ENCODE results near the gene IL22RA2. TPM values are rescaled to one million over a fixed set of nuclear protein-coding genes. Genes with fewer than 3 reads are reported as not detected.

Gene IL22RA2
- total RNA-seq, 1 donor from 2014 or later, result not detected

DNA sequence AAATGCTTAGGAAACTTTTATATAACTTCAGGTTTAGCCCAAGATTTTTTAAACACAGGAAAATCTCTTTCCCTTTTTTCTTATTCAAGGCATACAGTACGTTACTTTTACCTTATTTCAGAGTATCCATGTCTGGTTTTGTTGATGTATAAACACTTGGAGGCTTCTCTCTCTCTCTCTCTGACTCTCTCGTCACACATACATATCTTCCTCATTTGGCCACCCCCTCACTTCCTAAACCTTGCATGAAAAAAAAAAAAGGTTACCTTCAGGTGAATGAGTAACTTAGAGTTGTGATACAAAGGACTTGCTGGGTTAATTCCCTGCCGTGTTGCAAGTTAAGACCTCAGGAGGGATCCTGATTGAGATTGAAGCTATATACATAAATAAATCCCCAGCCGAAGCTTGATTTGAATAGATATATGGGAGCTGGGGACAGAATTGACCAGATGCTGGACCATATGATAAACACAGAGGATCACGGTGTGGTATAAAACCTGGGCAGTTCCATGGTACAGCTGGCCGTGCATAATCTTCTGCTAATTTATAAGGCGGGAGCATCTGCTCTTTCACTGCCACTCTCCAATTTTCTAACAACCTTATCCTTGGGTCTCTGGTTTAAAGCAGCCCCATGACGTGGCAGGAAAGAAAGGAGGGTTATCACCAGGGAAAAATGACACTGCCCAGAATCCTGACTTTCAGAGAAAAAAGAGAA, 73.6 kb downstream of the IL22RA2 start:
- DNase-seq (ENCODE audit: low spot score in 2 of 2) (no peak), FAIRE-seq (no peak)

DNA sequence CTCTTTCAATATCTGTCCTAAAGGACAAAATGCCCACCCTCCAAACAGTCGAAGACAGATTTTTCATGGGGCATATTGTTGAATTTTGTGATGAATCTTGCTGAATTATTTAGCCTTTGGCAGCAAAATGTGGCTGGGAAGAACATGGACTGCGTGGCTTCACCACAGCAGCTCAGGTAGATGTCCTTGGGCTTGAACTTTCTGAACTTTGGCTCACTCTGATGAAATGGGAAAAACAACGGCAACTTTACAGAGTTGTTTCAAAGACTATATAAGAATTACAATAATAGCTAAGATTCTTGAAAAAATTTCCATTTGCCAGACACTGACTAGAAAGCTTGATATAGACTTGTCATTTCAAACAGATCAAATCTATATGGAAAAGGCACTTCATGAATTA, 75.9 kb downstream of the IL22RA2 start:
- DNase-seq (ENCODE audit: low spot score in 2 of 2) (no peak), FAIRE-seq (no peak)

GRCh38 chr6:137097057-137097456, 76.4 kb downstream of the IL22RA2 start:
- no peak for FAIRE-seq

GRCh38 chr6:137095651-137096238, 77.7 kb downstream of the IL22RA2 start:
- DNase-seq (ENCODE audit: low spot score in 2 of 2) (no peak), FAIRE-seq (no peak)

More at GRCh38 chr6:137097057-137097456, 76.4 kb downstream of the IL22RA2 start:
- DNase-seq (ENCODE audit: low spot score in 2 of 2), result no peak

- FAIRE-seq (no peak), DNase-seq (ENCODE audit: low spot score in 2 of 2) (no peak)
These were observed 78.4 kb downstream of the IL22RA2 start for GRCh38 chr6:137095093-137095492.

DNA sequence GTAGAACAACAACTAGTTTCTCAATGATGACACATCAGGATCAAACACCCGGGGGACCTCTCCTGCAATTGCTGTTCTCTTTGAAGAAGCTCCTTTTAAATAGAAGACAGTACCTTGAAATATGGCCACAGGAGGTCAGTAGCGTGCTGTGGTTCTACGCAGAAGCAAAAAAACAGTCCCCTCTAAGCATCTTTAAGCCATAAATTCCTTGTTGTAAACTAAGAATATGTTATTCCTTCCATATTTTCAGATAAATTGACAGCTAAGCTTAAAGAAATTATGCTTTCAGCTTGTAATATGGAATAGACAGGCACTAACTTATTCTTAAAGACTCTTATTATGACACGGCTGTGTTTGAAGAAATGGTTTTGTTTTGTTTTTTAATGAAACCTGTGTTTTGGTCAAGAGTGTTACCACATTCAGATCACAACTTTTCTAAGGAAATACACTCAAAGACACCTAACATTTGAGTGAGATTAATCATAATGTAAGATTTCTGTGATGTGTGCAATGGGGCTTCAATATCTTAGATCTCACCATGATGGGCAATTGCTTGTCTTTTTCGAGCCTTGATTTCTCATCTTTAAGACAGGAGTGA, 78.9 kb downstream of the IL22RA2 start:
- peak in 1 of 2 donors; percentile 43 for DNase-seq (ENCODE audit: low spot score in 2 of 2)
- FAIRE-seq, result no peak

Other genes starting within 250 kb of the IL22RA2 start
- gene IL20RA, start 128.7 kb downstream of the IL22RA2 start, total RNA-seq, result 0.41 TPM
- gene IFNGR1, start 45.7 kb upstream of the IL22RA2 start, total RNA-seq, result 66.4 TPM

All from frontal cortex (tissue), 4 donors.